GM18907 (cell line): ENCODE results near the gene CYP2B6.
"Not testable (repeated sequence)": the region's sequence is repeated elsewhere in the genome, so short reads cannot be mapped to it uniquely, and the experiment has no call there.

Source experiments
- ATAC-seq: cut with Tn5 transposase; IDR thresholded peaks from one replicate; pipeline ENCODE4 v1.9.1; 2021; ENCODE audit warnings: mild to moderate bottlenecking, moderate library complexity; ENCODE audit not compliant: unreplicated experiment

The CYP2B6 gene

DNA sequence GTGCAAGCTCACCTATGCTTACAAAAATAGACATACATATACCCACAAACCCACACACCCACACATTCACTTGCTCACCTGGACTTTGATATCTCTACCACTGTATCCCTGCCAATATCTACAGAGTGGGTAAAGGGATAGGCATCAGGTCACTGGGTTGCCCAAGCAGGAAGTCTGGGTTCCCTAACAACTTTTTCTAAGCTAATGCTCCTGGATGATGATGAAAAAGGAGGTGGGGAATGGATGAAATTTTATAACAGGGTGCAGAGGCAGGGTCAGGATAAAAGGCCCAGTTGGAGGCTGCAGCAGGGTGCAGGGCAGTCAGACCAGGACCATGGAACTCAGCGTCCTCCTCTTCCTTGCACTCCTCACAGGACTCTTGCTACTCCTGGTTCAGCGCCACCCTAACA is at the start of gene CYP2B6:
Gene CYP2B6, plus strand, starts transcription at position 311 of the 410 bp plus-strand sequence. Its CDS starts 24 bp downstream, at position 335.
- no peak for ATAC-seq

DNA sequence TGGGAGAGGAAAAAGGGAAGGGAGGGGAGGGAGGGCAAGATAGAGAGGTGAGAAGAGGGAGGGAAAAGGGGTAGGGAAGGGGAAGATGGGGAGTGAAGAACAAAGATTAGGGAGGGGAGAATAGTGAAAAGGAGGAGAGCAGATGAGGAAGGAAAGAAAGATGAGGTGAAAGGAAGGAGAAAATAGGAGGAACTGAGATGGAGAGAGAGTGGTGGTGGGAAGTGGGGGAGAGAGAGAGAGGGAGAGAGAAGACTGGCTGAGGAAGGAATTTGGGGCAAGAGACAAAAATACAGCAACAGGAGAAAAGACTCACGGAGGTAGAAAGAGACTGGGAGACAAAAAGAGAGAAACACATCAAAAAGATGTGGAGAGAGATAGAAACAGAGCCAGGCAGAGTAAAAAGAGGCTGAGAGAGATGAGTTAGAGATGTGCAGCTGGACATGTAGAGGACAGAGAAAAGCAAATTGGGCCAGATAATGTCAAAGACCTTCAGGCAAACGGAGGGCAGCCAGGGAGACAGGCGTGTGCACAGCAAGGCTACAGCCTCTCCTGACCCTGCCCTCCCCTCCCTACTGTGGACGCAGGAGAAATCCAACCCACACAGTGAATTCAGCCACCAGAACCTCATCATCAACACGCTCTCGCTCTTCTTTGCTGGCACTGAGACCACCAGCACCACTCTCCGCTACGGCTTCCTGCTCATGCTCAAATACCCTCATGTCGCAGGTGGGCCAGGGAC is 49.4 kb upstream of the CYP2B6 start:
- no peak for ATAC-seq

DNA sequence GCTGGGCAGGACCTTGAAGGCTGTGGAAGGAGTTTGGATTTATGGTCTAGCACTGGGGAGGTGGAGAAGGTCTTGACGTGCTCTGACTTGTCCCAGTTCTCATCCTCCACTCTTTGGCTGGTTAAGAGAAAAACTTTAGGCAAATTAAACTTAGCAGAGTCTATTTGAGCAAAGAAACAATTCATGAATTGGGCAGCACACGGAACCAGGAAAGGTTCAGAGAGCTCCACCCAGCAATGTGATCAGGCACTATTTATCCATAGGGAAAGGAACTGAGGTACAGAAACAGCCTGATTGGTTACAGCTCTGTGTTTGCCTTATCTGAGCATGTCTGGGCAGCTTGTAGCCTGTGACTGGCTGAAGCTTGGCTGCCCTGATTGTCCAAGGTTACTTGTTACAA is 45.4 kb upstream of the CYP2B6 start:
- no peak for ATAC-seq

DNA sequence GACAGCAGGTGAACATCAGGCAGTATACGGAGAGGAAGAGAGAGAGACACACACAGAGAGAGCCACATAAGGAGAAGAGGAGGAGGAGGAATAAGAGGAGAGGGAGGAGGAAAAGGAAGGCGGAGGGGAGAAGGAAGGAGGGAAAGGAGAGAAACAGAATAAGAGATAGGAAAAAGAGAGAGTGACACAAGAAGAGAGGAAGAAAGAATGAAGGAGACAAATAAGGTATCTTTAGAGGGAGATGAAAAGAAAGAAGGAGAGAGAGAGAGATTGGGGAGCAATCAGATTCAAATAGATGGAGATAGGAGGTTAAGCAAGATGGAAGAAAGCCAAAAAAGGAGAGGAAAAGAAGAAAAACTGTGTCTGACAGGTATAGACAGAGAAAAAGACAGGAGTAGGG is 44.0 kb upstream of the CYP2B6 start:
- ATAC-seq: no peak

DNA sequence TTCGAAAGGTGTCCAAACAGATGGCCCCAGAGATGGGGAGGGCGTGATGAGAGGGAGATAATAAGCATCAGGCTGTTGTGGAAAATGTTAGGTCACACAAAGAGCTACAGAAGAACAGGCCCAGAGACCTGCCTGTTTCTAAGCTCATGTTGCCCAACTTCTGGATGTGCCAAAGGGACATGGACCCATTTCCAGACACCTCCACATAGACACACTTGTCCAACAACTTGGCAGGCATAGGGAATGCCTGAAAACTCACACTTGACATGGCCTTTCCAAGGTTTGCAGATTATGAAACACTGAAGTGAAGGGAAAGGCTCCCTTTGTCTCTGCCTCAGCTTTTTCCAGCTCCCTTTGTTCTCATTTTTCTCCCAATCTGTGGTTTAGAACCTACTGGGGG is 43.5 kb upstream of the CYP2B6 start:
- ATAC-seq: no peak

DNA sequence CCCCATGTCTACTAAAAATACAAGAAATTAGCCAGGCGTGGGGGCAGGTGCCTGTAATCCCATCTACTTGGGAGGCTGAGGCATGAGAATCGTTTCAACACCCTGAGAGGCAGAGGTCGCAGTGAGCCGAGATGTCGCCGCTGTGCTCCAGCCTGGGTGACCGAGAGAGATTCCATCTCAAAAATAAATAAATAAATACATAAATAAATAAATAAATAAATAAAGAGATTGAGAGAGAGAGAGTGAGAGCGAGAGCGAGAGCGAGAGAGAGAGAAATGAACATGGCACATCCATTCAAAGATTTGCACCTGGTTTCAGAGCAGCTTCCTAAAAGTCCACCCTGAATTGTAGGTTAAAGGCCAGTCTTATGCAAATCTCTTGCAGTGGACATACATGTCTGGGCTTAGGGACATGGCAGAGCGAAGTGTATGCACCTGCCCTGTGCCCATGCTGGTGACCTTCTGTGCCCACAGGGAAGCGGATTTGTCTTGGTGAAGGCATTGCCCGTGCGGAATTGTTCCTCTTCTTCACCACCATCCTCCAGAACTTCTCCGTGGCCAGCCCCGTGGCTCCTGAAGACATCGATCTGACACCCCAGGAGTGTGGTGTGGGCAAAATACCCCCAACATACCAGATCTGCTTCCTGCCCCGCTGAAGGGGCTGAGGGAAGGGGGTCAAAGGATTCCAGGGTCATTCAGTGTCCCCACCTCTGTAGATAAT is 42.3 kb upstream of the CYP2B6 start:
- no peak for ATAC-seq

DNA sequence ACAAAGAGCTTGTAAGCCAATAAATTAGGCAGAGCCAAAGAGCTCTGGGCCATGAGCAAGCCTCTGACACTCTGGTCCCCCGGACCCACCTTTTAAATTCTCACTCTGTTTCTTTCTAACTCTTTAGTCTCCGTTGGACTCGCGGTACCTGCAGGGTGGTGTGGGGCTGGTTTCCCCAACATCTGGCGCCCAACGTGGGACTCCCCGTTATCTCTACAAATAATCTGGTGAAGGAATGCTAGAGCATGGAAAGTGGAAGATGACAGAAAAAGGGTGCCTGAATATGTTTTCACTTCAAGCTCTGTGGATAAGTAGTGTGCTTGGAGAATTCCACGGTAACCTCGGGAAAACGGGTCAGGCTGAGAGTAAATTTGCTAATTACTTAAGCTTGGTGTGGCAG is 36.5 kb upstream of the CYP2B6 start:
- no peak for ATAC-seq

DNA sequence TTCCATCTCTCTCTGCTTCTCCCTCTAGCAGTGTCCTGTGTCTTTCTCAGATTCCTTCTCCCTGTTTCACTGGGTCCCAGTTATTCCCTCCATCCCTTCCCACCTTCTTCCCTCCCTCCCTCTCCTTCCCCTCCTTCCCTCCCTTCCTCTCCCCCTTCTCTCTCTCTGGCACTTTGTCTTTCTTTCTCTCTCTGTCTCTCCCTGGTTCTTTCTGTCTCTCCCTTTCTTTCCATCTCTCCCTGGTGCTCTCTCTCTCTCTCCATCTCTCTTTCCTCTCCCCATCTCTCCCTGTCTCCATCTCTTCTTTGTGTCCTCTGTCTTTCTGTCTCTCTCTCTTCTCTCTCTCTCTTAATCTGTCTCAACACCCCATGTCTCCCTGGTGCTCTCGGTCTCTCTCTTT is 31.7 kb upstream of the CYP2B6 start:
- no peak for ATAC-seq

DNA sequence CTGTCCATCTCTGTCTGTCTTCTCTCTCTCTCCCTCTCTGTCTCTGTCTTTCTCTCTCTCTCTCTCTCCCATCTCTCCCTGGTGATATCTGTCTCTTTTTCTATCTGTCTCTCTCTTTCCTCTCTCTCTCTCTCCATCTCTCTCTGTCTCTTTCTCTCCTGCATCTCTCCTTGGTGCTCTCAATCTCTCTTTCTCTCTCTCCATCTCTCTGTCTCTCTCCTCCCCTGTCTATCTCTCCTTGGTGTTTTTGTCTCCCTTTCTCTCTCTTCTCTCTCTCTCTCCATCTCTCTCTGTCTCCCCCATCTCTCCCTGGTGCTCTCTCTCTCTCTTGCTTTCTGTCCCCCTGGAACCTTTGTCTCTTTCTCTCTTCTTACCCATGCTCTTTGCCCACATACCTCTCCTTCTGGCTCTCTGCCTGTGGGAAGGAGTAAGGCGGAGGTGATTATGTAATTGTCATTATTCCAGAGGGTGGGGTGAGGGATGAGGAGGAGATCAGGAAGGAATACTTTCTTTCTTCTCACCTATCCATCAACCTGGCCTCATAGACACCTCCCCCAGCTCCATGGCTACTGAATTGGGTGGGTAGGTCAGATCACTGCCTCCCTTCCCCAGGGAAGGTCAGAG is 30.9 kb upstream of the CYP2B6 start:
- ATAC-seq: no peak

DNA sequence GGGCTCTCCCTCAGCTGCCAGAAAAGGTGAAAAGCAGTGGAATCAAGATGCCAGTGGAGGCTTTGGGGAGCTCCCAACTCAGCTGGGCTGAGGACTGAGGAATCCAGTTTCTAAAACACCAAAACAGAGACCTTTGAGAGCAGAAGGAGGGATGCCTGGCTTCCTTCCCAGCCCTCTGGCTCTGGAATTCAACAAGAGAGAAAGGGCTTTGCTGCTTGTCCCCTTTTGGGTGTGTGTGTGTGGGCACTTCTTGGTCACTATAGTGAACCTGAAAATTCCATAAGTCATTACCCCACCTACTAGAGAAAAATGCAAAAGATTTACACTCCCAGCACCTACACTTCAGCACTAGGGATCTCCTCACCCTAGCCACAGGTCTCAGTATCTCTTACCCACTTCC is 30.3 kb upstream of the CYP2B6 start:
- no peak for ATAC-seq

DNA sequence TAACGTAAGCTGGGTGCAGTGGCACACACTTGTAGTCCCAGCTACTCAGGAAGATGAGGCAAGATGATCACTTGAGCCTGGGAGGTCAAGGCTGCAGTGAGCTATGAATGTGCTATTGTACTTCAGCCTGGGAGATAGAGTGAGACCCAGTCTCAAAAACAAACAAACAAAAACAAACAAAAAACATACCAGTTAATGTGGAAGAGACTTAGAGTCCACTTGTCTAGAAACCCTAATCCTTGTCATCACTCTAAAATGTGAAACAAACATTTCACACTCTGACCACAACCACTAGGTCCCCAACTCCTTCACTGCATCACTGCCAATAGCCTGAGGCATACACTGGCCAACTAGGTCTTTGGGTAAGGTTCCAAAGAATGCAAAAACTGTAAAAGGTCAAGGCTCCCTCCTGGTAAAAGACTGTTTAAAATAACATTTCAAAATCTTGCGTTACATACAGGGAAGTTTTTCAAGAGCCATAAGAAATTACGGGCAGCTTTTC is 28.6 kb upstream of the CYP2B6 start:
- ATAC-seq: no peak

DNA sequence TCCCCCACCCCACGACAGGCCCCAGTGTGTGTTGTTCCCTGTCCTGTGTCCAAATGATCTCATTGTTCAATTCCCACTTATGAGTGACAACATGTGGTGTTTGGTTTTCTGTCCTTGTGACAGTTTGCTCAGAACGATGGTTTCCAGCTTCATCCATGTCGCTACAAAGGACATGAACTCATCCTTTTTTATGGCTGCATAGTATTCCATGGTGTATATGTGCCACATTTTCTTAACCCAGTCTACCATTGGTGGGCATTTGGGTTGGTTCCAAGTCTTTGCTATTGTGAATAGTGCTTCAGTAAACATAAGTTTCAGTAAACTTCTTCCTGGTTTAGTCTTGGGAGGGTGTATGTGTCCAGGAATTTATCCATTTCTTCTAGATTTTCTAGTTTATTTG is 26.7 kb upstream of the CYP2B6 start:
- not testable (repeated sequence) for ATAC-seq

DNA sequence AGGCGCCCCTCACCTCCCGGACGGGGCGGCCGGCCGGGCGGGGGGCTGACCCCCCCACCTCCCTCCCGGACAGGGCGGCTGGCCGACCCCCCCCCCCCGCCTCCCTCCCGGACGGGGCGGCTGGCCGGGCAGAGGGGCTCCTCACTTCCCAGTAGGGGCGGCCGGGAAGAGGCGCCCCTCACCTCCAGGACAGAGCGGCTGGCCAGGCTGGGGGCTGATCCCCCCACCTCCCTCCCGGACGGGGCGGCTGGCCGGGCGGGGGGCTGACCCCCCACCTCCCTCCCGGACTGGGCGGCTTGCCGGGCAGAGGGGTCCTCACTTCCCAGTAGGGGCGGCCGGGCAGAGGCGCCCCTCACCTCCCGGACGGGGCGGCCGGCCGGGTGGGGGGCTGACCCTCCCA is 25.7 kb upstream of the CYP2B6 start:
- ATAC-seq: not testable (repeated sequence)

DNA sequence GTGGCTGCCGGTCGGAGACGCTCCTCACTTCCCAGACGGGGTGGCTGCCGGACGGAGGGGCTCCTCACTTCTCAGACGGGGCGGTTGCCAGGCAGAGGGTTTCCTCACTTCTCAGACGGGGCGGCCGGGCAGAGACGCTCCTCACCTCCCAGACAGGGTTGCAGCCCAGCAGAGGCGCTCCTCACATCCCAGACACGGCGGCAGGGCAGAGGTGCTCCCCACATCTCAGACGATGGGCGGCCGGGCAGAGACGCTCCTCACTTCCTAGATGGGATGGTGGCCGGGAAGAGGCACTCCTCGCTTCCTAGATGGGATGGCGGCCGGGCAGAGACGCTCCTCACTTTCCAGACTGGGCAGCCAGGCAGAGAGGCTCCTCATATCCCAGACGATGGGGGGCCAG is 24.5 kb upstream of the CYP2B6 start:
- ATAC-seq: not testable (repeated sequence)

DNA sequence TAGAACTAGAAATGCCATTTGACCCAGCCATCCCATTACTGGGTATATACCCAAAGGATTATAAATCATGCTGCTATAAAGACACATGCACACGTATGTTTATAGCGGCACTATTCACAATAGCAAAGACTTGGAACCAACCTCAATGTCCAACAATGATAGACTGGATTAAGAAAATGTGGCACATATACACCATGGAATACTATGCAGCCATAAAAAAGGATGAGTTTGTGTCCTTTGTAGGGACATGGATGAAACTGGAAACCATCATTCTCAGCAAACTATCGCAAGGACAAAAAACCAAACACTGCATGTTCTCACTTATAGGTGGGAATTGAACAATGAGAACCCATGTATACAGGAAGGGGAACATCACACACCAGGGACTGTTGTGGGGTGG is 23.0 kb upstream of the CYP2B6 start:
- not testable (repeated sequence) for ATAC-seq

DNA sequence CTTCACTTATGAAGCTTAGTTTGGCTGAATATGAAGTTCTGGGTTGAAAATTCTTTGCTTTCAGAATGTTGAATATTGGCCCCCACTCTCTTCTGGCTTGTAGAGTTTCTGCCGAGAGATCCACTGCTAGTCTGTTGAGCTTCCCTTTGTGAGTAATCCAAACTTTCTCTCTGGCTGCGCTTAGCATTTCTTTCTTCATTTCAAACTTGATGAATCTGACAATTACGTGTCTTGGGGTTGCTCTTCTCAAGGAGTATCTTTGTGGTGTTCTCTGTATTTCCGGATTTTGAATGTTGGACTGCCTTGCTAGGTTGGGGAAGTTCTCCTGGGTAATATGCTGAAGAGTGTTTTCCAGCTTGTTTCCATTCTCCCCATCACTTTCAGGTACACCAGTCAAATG is 21.4 kb upstream of the CYP2B6 start:
- not testable (repeated sequence) for ATAC-seq

DNA sequence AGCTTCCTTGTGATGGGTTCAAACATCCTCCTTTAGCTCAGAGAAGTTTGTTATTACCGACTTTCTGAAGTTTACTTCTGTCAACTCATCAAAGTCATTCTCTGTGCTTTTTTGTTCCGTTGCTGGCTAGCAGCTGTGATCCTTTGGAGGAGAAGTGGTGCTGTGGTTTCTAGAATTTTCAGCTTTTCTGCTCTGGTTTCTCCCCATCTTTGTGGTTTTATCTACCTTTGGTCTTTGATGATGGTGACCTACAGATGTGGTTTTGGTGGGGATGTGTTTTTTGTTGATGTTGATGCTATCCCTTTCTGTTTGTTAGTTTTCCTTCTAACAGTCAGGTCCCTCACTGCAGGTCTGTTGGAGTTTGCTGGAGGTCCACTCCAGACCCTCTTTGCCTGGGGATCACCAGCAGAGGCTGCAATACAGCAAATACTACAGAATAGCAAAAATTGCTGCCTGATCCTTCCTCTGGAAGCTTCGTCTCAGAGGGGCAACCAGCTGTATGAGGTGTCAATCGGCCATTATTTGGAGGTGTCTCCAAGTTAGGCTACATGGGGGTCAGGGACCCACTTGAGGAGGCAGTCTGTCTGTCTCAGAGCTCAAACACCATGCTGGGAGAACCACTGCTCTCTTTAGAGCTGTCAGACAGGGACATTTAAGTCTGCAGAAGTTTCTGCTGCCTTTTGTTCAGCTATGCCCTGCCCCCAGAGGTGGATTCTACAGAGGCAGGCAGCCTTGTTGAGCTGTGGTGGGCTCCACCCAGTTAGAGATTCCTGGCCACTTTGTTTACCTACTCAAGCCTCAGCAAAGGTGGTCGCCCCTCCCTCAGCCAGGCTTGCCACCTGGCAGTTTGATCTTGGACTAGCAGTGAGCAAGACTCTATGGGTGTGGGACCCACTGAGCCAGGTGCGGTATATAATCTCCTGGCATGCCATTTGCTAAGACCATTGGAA is 20.4 kb upstream of the CYP2B6 start:
- not testable (repeated sequence) for ATAC-seq

DNA sequence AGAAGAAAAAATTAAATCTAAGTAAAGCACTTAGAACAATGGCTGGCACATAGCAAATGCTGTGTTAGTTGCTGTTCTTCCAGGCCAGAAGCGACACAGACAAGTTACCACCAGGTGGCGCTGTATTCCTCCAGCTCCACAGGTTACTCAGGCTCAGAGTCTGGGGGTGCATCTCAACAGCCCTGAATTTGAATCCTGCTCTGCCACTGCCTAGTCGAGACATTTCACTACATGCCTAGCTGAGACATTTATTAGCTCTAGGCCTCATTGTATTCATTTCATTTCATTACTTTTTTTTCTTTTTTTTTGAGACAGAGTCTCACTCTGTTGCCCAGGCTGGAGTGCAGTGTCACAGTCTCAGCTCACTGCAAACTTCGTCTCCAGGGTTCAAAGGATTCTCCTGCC is 16.4 kb upstream of the CYP2B6 start:
- ATAC-seq: no peak

DNA sequence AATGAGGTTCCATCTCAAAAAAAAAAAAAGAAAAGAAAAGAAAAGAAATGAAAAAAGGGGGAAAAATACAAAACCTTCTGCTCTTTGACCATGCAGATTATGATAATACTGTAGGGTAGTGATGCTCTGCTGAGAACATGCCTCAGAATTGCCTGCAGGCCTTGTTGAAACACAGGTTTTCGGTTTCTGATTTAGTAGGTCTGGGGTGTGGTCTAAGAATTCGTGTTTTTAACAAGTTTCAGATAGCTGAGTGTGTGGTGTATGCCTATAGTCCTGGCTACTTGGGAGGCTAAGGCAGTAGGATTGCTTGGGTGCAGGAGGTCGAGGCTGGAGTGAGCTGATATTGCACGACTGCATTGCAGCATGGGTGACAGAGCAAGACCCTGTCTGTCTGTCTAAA is 14.9 kb upstream of the CYP2B6 start:
- ATAC-seq: no peak

DNA sequence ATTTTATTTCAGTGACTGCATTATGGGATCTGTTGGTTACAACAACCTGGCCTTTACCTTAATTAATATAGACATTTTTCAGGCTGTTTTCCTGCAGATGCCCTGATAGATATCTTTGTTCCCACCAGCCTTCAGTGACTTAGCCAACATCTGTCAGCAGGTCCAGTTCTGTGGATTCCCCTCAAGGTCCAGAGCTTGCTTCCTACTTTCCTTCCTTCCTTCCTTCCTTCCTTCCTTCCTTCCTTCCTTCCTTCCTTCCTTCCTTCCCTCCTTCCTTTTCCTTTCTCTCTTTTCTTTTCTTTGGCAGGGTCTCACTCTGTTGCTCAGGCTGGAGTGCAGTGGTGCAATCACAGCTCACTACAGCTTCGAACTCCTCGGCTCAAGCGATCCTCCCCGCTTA is 14.4 kb upstream of the CYP2B6 start:
- no peak for ATAC-seq

DNA sequence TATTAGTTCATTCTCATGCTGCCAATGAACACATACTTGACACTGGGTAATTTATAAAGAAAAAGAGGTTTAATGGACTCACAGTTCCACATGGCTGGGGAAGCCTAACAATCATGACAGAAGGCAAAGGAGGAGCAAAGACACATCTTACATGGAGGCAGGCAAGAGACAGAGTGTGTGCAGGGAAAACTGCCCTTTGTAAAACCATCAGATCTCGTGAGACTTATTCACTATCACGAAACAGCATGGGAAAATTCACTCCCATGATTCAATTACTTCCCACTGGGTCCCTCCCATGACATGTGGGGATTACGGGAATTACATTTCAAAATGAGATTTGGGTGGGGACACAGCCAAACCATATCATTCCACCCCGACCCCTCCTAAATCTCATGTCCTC is 11.3 kb upstream of the CYP2B6 start:
- not testable (repeated sequence) for ATAC-seq
